Central memory CD4-positive, alpha-beta T cell (primary cell): ENCODE data around the gene SCN1B.
"Not testable (repeated sequence)": the region's sequence is repeated elsewhere in the genome, so short reads cannot be mapped to it uniquely, and the experiment has no call there.

Experiments
- DNase-seq: peaks from one replicate; pipeline ENCODE4 v3.0.0; 2022

The SCN1B gene

GRCh38 chr19:35019144-35019543 is 11.1 kb upstream of the SCN1B start:
- no peak for DNase-seq

GRCh38 chr19:35021016-35021415 is 9.3 kb upstream of the SCN1B start:
- no peak for DNase-seq

- DNase-seq: no peak
Measured at GRCh38 chr19:35021596-35021995, 8.7 kb upstream of the SCN1B start.

- no peak for DNase-seq
Measured at GRCh38 chr19:35022460-35022859, 7.8 kb upstream of the SCN1B start.

GRCh38 chr19:35023428-35023827 is 6.8 kb upstream of the SCN1B start:
- no peak for DNase-seq

GRCh38 chr19:35024095-35024494 is 6.2 kb upstream of the SCN1B start:
- DNase-seq: no peak

GRCh38 chr19:35025969-35026368 is 4.3 kb upstream of the SCN1B start:
- DNase-seq: no peak

- no peak for DNase-seq
Measured at GRCh38 chr19:35026418-35026817, 3.9 kb upstream of the SCN1B start.

- DNase-seq: no peak
Measured at GRCh38 chr19:35027009-35027408, 3.3 kb upstream of the SCN1B start.

GRCh38 chr19:35027851-35028599 is 2.2 kb upstream of the SCN1B start:
- DNase-seq: no peak

GRCh38 chr19:35028600-35028885 is 1.7 kb upstream of the SCN1B start:
- not testable (repeated sequence) for DNase-seq

GRCh38 chr19:35029275-35029736 is 964 bp upstream of the SCN1B start:
- not testable (repeated sequence) for DNase-seq

- DNase-seq: no peak
Measured at GRCh38 chr19:35029737-35030256, 473 bp upstream of the SCN1B start.

GRCh38 chr19:35031072-35031881 is 1.0 kb downstream of the SCN1B start:
- DNase-seq: no peak

- no peak for DNase-seq
Measured at GRCh38 chr19:35032356-35032865, 2.1 kb downstream of the SCN1B start.

GRCh38 chr19:35033067-35034004 is 3.1 kb downstream of the SCN1B start:
- no peak for DNase-seq

GRCh38 chr19:35034005-35034502 is 3.8 kb downstream of the SCN1B start:
- DNase-seq: no peak

GRCh38 chr19:35034588-35035382 is 4.5 kb downstream of the SCN1B start:
- DNase-seq: no peak

GRCh38 chr19:35037716-35038622 is 7.7 kb downstream of the SCN1B start:
- DNase-seq: no peak
